NCI-H128 (cell line): Measurements from ENCODE around the gene PCDHGB7.
"Not testable (repeated sequence)": the region's sequence is repeated elsewhere in the genome, so short reads cannot be mapped to it uniquely, and the experiment has no call there.

Experiments used
- DNase-seq: peaks from one replicate; lab custom pipeline; 2025; ENCODE audit not compliant: unreplicated experiment; lab: John Stamatoyannopoulos, UW

Gene PCDHGB7

DNA sequence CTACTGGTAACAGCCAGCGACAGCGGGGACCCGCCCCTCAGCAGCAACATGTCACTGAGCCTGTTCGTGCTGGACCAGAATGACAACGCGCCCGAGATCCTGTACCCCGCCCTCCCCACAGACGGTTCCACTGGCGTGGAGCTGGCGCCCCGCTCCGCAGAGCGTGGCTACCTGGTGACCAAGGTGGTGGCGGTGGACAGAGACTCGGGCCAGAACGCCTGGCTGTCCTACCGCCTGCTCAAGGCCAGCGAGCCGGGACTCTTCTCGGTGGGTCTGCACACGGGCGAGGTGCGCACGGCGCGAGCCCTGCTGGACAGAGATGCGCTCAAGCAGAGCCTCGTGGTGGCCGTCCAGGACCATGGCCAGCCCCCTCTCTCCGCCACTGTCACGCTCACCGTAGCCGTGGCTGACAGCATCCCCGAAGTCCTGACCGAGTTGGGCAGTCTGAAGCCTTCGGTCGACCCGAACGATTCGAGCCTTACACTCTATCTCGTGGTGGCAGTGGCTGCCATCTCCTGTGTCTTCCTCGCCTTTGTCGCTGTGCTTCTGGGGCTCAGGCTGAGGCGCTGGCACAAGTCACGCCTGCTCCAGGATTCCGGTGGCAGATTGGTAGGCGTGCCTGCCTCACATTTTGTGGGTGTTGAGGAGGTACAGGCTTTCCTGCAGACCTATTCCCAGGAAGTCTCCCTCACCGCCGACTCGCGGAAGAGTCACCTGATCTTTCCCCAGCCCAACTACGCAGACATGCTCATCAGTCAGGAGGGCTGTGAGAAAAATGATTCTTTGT, 22.9 kb upstream of the PCDHGB7 start:
- DNase-seq, result not testable (repeated sequence)

GRCh38 chr5:141397756-141398551, 19.5 kb upstream of the PCDHGB7 start, which contains the start of gene PCDHGB5:
TSS of gene PCDHGB5 (plus strand) at chr5:141397947. CDS start at chr5:141398128, 181 bp downstream.
- DNase-seq, result not testable (repeated sequence)

DNA sequence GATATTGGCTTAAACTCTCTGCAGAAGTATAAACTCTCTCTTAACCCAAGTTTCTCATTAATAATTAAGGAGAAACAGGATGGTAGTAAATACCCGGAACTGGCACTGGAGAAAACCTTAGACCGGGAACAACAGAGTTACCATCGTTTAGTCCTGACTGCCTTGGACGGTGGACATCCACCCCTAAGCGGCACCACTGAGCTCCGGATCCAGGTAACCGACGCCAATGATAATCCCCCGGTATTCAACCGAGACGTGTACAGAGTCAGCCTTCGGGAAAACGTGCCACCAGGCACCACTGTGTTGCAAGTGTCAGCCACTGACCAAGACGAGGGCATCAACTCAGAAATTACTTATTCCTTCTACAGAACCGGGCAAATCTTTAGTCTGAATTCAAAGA, 18.9 kb upstream of the PCDHGB7 start:
- no peak for DNase-seq

DNA sequence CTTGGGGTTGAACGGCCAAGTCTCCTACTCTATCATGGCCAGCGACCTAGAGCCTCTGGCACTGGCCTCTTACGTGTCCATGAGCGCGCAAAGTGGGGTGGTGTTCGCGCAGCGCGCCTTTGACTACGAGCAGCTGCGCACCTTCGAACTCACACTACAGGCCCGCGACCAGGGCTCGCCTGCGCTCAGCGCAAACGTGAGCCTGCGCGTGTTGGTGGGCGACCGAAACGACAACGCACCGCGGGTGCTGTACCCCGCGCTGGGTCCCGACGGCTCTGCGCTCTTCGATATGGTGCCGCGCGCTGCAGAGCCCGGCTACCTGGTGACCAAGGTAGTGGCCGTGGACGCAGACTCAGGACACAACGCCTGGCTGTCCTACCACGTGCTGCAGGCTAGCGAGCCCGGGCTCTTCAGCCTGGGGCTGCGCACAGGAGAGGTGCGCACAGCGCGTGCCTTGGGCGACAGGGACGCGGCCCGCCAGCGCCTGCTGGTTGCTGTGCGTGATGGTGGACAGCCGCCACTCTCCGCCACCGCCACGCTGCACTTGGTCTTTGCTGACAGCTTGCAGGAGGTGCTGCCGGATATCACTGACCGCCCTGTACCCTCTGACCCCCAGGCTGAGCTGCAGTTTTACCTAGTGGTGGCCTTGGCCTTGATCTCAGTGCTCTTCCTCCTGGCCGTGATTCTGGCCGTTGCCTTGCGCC, 17.8 kb upstream of the PCDHGB7 start:
- no peak for DNase-seq

DNA sequence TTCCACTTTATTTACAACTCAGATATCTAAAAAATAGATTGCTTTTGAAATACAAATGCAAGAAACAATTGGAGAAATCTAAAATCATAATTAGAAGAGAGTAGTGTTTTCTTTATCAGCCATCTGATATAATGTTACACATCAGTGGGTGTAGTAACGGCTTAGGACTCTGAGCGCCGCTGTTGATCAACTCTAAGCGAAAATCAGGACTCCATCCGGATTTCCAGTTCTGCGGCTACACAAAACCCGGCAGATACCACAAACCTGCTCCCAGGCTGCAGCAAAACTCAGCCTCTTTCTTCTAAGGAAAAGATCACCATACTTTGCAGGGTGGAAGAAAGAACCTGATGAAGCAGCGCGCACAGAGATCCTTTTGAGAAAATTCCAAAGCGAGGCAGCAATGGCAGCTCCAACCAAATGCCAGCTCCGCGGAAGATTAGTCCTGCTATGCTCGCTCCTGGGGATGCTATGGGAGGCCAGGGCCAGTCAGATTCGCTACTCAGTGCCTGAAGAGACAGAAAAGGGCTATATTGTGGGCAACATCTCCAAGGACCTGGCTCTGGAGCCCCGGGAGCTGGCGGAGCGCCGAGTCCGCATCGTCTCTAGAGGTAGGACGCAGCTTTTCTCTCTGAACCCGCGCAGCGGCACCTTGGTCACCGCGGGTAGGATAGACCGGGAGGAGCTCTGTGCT, 14.8 kb upstream of the PCDHGB7 start, which contains the start of gene PCDHGA9:
Gene PCDHGA9 (plus strand): TSS at position 226 of the 691 bp plus-strand sequence. CDS start 175 bp downstream, at position 401.
- DNase-seq, result no peak

GRCh38 chr5:141403387-141403786, 14.1 kb upstream of the PCDHGB7 start:
- DNase-seq, result no peak

GRCh38 chr5:141407790-141408505, 9.5 kb upstream of the PCDHGB7 start, which contains the start of gene PCDHGB6:
TSS of gene PCDHGB6 (plus strand) at chr5:141408021. CDS start at chr5:141408203, 182 bp downstream.
- not testable (repeated sequence) for DNase-seq

GRCh38 chr5:141409598-141410306, 7.7 kb upstream of the PCDHGB7 start:
- DNase-seq, result no peak

DNA sequence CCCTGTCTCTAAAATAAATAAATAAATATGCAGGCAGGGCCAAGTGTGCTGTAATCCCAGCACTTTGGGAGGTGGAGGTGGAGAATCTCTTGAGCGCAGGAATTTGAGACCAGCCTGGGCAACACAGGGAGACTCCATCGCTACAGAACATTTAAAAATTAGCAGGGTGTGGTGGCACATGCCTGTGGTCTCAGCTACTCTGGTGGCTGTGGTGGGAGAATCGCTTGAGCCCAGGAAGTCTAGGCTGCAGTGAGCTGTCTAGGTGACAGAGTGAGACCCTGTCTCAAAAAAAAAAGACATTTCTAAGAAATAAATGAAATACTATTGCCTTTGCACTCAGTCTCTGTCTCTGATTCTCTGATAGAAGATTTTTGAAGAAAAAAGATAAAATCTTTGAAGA, 5.9 kb upstream of the PCDHGB7 start:
- DNase-seq, result no peak

- no peak for DNase-seq
These were observed 4.5 kb upstream of the PCDHGB7 start, which contains the start of gene PCDHGA10 for GRCh38 chr5:141412854-141413539. TSS of gene PCDHGA10 (plus strand) at chr5:141412987. CDS start at chr5:141413176, 189 bp downstream.

DNA sequence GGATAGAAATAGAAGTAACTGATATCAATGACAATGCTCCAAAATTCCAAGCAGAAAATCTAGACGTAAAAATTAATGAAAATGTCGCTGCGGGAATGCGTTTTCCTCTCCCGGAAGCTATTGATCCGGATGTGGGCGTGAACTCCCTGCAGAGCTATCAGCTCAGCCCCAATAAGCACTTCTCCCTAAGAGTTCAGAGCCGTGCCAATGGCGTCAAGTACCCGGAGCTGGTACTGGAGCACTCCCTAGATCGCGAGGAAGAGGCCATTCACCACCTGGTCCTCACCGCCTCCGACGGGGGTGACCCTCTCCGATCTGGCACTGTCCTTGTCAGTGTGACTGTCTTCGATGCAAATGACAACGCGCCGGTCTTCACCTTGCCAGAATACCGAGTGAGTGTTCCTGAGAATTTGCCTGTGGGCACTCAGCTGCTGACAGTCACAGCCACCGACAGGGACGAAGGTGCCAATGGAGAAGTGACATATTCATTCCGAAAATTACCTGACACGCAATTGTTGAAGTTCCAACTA, 3.9 kb upstream of the PCDHGB7 start:
- DNase-seq, result no peak

DNA sequence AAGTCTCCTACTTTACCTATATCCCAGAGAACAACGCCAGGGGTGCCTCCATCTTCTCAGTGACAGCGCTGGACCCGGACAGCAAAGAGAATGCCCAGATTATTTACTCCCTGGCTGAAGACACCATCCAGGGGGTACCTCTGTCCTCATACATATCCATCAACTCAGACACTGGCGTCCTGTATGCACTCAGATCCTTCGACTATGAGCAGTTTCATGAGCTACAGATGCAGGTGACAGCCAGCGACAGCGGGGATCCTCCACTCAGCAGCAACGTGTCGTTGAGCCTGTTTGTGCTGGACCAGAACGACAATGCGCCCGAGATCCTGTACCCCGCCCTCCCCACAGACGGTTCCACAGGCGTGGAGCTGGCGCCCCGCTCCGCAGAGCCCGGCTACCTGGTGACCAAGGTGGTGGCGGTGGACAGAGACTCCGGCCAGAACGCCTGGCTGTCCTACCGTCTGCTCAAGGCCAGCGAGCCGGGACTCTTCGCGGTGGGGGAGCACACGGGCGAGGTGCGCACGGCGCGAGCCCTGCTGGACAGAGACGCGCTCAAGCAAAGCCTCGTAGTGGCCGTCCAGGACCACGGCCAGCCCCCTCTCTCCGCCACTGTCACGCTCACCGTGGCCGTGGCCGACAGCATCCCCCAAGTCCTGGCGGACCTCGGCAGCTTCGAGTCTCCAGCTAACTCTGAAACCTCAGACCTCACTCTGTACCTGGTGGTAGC, 2.8 kb upstream of the PCDHGB7 start:
- not testable (repeated sequence) for DNase-seq

- not testable (repeated sequence) for DNase-seq
These were observed 2.2 kb upstream of the PCDHGB7 start for GRCh38 chr5:141415275-141415618.

GRCh38 chr5:141419074-141419880, 1.8 kb downstream of the PCDHGB7 start:
- no peak for DNase-seq

DNA sequence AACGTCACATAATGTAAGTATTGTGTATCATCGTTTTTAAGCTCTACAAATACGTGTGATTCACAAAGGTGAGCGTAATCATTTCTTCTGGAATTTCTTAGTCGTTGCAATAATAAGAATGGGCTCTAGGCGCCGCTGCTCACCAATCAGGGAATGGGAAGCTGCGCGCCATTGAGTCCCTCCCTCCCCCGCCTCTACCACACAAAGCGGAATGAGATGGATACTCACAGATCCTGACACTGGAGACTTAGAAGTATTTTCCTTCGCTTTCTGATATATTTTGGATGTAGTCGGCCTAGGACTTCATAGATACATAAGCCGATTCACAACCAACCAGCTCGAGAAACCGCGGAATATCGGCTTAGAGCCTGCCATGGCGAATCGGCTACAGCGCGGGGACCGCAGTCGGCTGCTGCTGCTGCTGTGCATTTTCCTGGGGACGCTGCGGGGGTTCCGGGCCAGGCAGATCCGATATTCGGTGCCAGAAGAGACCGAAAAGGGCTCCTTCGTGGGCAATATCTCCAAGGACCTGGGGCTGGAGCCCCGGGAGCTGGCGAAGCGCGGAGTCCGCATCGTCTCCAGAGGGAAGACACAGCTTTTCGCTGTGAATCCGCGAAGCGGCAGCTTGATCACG, 3.5 kb downstream of the PCDHGB7 start, which contains the start of gene PCDHGA11:
Gene PCDHGA11 (plus strand): TSS at position 197 of the 634 bp plus-strand sequence. CDS start 177 bp downstream, at position 374.
- no peak for DNase-seq

DNA sequence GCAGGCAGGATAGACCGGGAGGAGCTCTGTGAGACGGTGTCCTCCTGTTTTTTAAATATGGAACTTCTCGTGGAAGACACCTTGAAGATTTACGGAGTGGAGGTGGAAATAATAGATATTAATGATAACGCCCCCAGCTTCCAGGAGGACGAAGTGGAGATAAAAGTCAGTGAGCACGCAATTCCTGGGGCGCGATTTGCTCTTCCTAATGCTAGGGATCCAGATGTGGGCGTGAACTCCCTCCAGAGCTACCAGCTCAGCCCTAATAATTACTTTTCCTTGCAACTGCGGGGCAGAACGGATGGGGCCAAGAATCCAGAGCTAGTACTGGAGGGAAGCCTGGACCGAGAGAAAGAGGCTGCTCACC, 4.0 kb downstream of the PCDHGB7 start:
- DNase-seq, result no peak
